Parathyroid adenoma (tissue), 2 donors: ENCODE data around the gene EMX1.

Source experiments
- H2AFZ ChIP-seq: fragments of 300-600 bp; sonication (generic); one replicate; pipeline ENCODE4 v1.7.0; 2017; ENCODE audit warnings: antibody characterized with exemption, mild to moderate bottlenecking
- H3K27ac ChIP-seq: fragments of 300-600 bp; sonication (generic); one replicate; pipeline ENCODE4 v1.7.0; 2017
- H3K27me3 ChIP-seq: fragments of 300-600 bp; sonication (generic); one replicate; pipeline ENCODE4 v1.7.0; 2017; ENCODE audit warnings: low read length; ENCODE audit not compliant: control insufficient read depth, insufficient read depth
- H3K36me3 ChIP-seq: fragments of 300-600 bp; sonication (generic); one replicate; pipeline ENCODE4 v1.7.0; 2017; ENCODE audit warnings: low read length; ENCODE audit not compliant: control insufficient read depth, insufficient read depth
- H3K4me1 ChIP-seq: fragments of 300-600 bp; sonication (generic); one replicate; pipeline ENCODE4 v1.7.0; 2017; ENCODE audit warnings: control low read depth
- H3K4me2 ChIP-seq: fragments of 300-600 bp; sonication (generic); one replicate; pipeline ENCODE4 v1.7.0; 2017; ENCODE audit warnings: low read length
- H3K4me3 ChIP-seq: fragments of 300-600 bp; sonication (generic); one replicate; pipeline ENCODE4 v1.7.0; 2017; ENCODE audit warnings: low read depth, low read length
- H3K79me2 ChIP-seq: fragments of 300-600 bp; sonication (generic); one replicate; pipeline ENCODE4 v1.7.0; 2017; ENCODE audit warnings: control low read depth
- H3K9ac ChIP-seq: fragments of 300-600 bp; sonication (generic); one replicate; pipeline ENCODE4 v1.7.0; 2017; ENCODE audit warnings: mild to moderate bottlenecking
- H3K9me3 ChIP-seq: fragments of 300-600 bp; sonication (generic); one replicate; pipeline ENCODE4 v1.7.0; 2017; ENCODE audit warnings: low read length; ENCODE audit not compliant: control insufficient read depth
- TF ChIP-seq, protein P1 (sequence below): fragments of 300-600 bp; sonication (generic); IDR thresholded peaks from one replicate; pipeline ENCODE4 v1.7.0; 2017; ENCODE audit warnings: antibody characterized with exemption, mild to moderate bottlenecking
- donor health status: primary hyperparathyroidism.

EMX1 gene

DNA sequence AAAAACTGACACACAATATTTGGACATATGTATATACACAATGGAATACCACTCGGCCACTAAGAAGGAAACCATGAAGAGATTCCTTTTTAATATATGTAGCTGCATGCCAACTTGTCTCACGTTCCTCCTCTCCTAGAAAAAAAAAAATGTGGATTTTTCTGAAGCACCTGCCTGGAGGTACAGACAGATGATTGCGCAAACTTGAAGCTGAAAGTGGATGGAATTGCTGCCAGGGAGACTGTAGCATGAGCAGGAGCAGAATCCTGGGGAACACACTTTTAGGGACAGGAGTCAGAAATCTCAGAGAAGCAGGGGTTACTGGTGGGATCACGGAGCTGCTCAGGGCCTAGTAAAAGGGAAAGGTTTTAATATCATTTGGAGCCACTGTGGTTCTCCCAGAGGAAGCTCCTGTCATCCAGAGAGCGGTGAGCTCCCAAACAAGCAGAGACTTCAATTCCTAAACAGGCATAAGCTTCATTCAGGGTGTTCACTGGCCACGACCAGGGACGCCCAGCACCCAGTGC is 30.8 kb upstream of the EMX1 start:
- no peaks in the 10 kb centered on the region for H3K9me3 ChIP-seq
- peak overlapping the region; percentile 77 for H3K4me2 ChIP-seq
- H3K4me1 ChIP-seq = peaks cover 15% of the 10 kb centered on the region
- H3K36me3 ChIP-seq = no peaks in the 10 kb centered on the region
- H3K79me2 ChIP-seq = peaks cover 7% of the 10 kb centered on the region
- peak overlapping the region; percentile 97 for H2AFZ ChIP-seq
- peak overlapping the region; percentile 77 for H3K27ac ChIP-seq
- TF ChIP-seq, protein P1, sequence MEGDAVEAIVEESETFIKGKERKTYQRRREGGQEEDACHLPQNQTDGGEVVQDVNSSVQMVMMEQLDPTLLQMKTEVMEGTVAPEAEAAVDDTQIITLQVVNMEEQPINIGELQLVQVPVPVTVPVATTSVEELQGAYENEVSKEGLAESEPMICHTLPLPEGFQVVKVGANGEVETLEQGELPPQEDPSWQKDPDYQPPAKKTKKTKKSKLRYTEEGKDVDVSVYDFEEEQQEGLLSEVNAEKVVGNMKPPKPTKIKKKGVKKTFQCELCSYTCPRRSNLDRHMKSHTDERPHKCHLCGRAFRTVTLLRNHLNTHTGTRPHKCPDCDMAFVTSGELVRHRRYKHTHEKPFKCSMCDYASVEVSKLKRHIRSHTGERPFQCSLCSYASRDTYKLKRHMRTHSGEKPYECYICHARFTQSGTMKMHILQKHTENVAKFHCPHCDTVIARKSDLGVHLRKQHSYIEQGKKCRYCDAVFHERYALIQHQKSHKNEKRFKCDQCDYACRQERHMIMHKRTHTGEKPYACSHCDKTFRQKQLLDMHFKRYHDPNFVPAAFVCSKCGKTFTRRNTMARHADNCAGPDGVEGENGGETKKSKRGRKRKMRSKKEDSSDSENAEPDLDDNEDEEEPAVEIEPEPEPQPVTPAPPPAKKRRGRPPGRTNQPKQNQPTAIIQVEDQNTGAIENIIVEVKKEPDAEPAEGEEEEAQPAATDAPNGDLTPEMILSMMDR = no peak
- peak overlapping the region; percentile 58 for H3K4me3 ChIP-seq
- no peaks in the 10 kb centered on the region for H3K27me3 ChIP-seq
- no peak overlapping the region for H3K9ac ChIP-seq

DNA sequence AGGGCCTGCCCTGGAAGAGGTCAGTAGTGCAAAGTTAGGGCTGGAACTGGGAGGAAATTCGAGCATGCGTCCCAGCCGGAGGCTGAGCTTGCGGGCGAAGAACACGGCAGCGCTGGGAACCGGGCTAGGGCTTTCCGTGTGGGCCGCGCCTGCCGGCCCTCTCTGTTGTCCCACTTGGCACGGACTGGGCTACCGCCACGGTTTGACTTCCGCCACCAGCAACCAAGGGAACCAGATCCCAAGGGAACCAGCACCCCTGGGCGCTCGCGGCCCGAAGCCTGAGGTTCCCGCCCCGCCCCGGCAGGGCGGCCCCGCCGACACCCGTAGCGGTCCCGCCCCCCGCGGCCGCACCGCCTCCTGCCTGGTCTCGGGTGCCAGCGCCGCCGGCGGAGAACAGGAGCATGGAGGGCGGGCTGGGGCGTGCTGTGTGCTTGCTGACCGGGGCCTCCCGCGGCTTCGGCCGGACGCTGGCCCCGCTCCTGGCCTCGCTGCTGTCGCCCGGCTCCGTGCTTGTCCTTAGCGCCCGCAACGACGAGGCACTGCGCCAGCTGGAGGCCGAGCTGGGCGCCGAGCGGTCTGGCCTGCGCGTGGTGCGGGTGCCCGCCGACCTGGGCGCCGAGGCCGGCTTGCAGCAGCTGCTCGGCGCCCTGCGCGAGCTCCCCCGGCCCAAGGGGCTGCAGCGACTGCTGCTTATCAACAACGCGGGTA is 30.1 kb upstream of the EMX1 start, which contains the start of gene SPR:
Gene SPR, plus strand, starts transcription at position 377 of the 708 bp plus-strand sequence. Its CDS starts 25 bp downstream, at position 402.
- H3K27me3 ChIP-seq = no peaks in the 10 kb centered on the region
- peaks cover 7% of the 10 kb centered on the region for H3K79me2 ChIP-seq
- peak within 1 kb of the TSS; percentile 77 for H3K4me2 ChIP-seq
- no peaks in the 10 kb centered on the region for H3K36me3 ChIP-seq
- H3K27ac ChIP-seq = peak within 1 kb of the TSS; percentile 77
- peak within 1 kb of the TSS; percentile 58 for H3K4me3 ChIP-seq
- no peak within 1 kb of the TSS for H3K9ac ChIP-seq
- H3K9me3 ChIP-seq = no peaks in the 10 kb centered on the region
- peaks cover 15% of the 10 kb centered on the region for H3K4me1 ChIP-seq
- TF ChIP-seq, protein P1 = no peak
- H2AFZ ChIP-seq = peak within 1 kb of the TSS; percentile 97

- Histone ChIP-seq H3K9me3 (no peaks in the 10 kb centered on the region), H3K4me1 (peaks cover 15% of the 10 kb centered on the region), H3K4me3 (peak overlapping the region; percentile 58), H3K79me2 (peaks cover 7% of the 10 kb centered on the region), H3K27me3 (no peaks in the 10 kb centered on the region), H3K9ac (no peak overlapping the region), H3K4me2 (peak overlapping the region; percentile 77), H3K36me3 (no peaks in the 10 kb centered on the region), H2AFZ (peak overlapping the region; percentile 97), H3K27ac (peak overlapping the region; percentile 77)
- TF ChIP-seq, protein P1 = peak; percentile 91
Measured at GRCh38 chr2:72887740-72888437, 29.4 kb upstream of the EMX1 start.

DNA sequence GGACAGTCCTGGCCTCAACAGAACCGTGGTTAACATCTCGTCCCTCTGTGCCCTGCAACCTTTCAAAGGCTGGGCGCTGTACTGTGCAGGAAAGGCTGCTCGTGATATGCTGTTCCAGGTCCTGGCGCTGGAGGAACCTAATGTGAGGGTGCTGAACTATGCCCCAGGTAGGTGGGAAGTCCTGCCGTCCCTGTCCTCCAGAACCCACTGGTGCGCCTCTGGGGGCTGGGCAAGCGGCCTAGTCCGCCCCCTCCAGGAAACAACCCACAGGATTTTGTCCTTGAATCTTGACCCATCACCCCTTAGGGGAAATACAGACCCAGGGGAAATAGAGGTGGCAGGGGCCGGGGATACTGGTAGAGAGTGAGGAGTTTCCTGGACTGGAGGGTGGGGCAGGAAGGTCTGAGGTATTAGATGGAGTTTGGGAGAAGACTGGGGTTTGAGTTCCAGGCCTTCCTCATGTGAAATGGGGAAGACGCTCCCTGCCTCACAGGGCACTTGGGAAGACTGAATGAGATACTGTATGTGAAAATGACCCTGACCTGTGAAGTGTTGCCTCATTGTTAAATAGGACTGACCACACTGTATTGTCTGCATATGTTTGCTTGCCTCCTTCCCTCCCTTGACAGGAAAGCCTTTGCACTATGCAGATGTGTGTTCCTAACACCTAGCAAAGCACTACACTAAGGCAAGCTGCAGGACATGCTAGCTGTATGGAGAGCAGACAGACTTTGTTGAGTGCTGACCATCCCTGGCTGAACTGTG is 28.7 kb upstream of the EMX1 start:
- TF ChIP-seq, protein P1 = no peak
- no peak overlapping the region for H3K9ac ChIP-seq
- H3K27me3 ChIP-seq = no peaks in the 10 kb centered on the region
- H3K4me1 ChIP-seq = peaks cover 15% of the 10 kb centered on the region
- H3K79me2 ChIP-seq = peaks cover 7% of the 10 kb centered on the region
- no peaks in the 10 kb centered on the region for H3K9me3 ChIP-seq
- H2AFZ ChIP-seq = no peak overlapping the region
- no peaks in the 10 kb centered on the region for H3K36me3 ChIP-seq
- no peak overlapping the region for H3K4me3 ChIP-seq
- peak overlapping the region; percentile 77 for H3K4me2 ChIP-seq
- no peak overlapping the region for H3K27ac ChIP-seq
